GM12874 (cell line): ENCODE results near the gene MGME1.

Source experiments
- CTCF ChIP-seq: IDR thresholded peaks from 2 replicates; pipeline ENCODE4 v1.5.1; 2011; ENCODE audit warnings: low read depth, mild to moderate bottlenecking, control low read depth, low read length, moderate library complexity; ENCODE audit not compliant: insufficient read depth

Gene MGME1

GRCh38 chr20:18001131-18001921 lies 32.5 kb downstream of the MGME1 start:
- TF ChIP-seq CTCF, result no peak

- no peak for TF ChIP-seq CTCF
Measured at GRCh38 chr20:18003897-18004296, 35.1 kb downstream of the MGME1 start.

- TF ChIP-seq CTCF, result no peak
Measured at GRCh38 chr20:18004384-18005031, 35.7 kb downstream of the MGME1 start.

GRCh38 chr20:18005170-18005989 lies 36.6 kb downstream of the MGME1 start:
- no peak for TF ChIP-seq CTCF

GRCh38 chr20:18005990-18006364 lies 37.2 kb downstream of the MGME1 start:
- TF ChIP-seq CTCF, result no peak

- TF ChIP-seq CTCF, result no peak
Measured at GRCh38 chr20:18006684-18007083, 37.9 kb downstream of the MGME1 start.
